ENCODE measurements around the gene HOTAIR.

HOTAIR gene

DNA sequence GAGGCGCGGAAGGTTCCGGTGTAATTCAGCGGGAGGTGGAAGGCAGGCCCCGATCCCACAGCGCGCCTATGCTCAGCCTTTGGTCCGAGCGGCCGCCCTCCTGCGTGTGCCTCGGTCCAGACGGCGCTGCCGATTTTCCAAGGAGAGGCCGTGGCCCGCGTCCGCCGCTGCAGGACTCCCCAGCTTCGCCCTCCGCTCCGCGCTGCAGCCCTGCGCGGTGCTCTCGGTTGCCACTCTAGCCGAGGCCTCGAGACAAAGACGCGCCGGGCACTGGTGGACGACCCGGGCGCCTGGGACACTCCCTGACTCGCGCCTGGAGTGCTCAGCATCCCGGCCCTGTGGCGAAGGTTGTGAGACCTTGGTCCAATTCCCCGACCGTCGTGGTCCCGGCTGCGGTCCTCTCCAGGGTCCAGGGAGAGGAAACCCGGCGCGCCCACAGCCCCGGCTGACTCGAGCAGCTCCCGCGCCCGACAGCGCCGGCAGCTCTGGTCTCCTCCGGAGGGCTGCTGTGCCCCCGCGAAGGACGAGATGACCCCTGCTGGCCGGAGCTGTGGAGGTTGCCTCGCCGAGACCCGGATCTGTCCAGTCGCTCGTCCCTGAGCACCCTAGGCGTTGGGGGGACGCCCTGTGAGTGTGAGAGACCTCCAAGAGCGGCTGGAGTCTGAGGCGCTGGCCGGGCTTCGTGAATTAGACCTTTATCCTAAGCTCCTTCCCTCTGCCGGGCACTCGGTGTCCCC is 13.6 kb downstream of the HOTAIR start:
- DNase-seq (ENCODE audit: low read depth in 2 of 3, low spot score in 2 of 3), result no peak

DNA sequence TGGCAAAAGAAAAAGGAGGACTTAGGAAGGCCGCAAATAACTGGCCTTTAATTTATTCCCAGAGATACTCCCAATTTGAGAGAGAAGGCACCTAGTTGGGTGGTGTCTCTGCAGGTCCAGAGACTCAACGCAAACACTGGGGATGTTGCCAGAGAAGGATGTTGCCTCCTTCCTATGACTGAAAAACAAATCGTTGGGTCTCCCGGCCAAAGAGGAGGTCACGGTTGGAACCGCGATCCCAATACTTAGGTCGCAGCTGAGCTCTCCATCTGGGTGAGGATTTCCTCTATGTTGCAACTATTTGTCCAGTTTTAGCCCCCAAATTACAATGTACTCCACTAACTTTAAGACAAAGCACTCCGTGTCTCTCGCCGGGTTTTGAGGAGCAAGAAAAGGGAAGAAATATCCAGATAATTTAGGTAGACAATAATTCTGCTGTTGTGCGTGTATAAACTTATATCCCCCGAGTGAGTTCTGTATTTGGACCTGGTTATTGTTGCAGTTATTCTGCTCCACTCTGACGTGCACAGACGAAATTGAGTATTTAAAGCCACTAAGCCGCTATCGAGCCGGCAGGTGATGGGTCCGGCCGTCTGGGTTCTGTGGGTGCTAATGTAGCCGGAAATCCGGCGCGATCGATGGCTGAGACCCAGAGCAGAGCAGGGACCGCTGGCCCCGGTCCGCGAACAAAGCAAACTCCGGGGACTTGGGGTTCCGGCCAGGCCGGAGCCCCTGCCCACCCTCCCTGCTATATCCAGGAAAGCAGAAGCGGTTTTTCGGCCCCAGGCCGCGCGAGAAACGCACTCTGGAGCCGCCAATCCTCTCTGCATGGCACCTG is 14.3 kb downstream of the HOTAIR start:
- DNase-seq (ENCODE audit: low read depth in 2 of 3, low spot score in 2 of 3), result no peak

DNA sequence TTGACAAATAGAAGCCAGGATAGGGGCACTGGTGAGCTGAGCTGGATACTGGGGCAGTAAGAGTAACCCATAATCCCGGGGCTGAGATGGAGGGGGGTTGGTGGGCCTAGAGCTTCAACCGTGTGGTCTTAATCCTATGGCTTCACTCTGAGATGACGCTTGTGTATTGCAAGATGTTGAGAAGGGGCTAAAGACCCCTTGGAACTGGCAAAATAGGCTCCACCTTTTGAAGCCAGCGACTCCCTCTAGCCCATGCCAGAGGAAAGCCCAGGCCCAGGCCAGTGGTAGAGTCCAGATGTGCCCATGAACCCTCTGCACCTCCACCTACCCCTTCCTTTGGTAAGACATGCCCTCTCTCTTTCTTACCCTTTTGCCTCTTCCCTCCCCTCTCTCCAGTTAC is 15.4 kb downstream of the HOTAIR start:
- DNase-seq (ENCODE audit: low read depth in 2 of 3, low spot score in 2 of 3), result no peak

GRCh38 chr12:53958128-53958527 is 16.6 kb downstream of the HOTAIR start:
- DNase-seq (ENCODE audit: low read depth in 2 of 3, low spot score in 2 of 3), result no peak

GRCh38 chr12:53956914-53957536 is 17.7 kb downstream of the HOTAIR start:
- DNase-seq (ENCODE audit: low read depth in 2 of 3, low spot score in 2 of 3), result no peak

GRCh38 chr12:53956251-53956887 is 18.4 kb downstream of the HOTAIR start:
- DNase-seq (ENCODE audit: low read depth in 2 of 3, low spot score in 2 of 3), result no peak

DNA sequence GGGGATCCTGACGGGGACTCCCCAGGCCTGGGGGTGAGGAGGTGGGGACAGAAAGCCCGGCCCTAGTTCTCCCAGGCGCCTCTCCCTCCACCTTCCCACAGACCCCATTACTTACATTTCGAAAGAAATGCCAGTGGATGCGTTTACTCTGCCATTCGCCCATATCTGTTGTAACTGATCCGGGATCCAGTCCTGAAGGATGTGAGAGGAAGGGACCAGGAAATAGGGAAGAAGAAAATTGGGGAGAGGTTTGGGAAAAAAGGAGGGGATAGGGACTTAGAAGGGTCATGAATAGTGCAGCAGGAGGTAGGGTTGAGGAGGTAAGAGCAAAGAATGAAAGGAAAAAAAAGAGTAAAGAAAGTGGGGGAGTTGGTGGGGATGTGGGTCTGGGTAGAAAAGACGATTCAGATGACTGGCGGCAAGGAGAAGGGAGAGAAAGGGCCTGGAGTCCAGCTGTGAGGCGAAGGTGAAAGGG is 18.9 kb downstream of the HOTAIR start:
- DNase-seq (ENCODE audit: low read depth in 2 of 3, low spot score in 2 of 3), result no peak

DNA sequence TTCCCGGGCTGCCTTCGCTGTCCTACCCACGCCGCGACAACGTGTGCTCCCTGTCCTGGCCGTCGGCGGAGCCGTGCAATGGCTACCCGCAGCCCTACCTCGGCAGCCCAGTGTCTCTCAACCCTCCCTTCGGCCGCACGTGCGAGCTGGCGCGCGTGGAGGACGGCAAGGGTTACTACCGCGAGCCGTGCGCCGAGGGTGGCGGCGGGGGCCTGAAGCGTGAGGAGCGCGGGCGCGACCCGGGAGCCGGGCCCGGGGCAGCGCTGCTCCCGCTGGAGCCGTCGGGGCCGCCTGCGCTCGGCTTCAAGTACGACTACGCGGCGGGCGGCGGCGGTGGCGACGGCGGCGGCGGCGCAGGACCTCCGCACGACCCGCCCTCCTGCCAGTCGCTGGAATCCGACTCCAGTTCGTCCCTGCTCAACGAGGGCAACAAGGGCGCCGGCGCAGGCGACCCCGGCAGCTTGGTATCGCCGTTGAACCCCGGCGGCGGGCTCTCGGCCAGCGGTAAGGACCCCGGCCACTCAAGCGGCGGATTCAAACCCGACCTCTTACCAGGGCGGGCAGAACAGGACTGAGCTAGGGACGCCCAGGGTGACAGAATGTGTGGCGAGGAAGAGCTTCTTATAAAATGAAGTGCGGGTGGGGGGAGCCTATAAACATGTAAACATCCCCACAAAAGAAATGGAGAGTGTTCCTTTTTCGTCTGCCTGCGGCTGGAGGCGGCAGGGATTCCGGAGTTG is 19.5 kb downstream of the HOTAIR start:
- DNase-seq (ENCODE audit: low read depth in 2 of 3, low spot score in 2 of 3), result no peak

GRCh38 chr12:53954694-53955035 is 20.1 kb downstream of the HOTAIR start, which contains the start of gene HOXC12:
HOXC12 (plus strand) TSS chr12:53954903; CDS start chr12:53954930, 27 bp downstream.
- DNase-seq (ENCODE audit: low read depth in 2 of 3, low spot score in 2 of 3), result no peak

DNA sequence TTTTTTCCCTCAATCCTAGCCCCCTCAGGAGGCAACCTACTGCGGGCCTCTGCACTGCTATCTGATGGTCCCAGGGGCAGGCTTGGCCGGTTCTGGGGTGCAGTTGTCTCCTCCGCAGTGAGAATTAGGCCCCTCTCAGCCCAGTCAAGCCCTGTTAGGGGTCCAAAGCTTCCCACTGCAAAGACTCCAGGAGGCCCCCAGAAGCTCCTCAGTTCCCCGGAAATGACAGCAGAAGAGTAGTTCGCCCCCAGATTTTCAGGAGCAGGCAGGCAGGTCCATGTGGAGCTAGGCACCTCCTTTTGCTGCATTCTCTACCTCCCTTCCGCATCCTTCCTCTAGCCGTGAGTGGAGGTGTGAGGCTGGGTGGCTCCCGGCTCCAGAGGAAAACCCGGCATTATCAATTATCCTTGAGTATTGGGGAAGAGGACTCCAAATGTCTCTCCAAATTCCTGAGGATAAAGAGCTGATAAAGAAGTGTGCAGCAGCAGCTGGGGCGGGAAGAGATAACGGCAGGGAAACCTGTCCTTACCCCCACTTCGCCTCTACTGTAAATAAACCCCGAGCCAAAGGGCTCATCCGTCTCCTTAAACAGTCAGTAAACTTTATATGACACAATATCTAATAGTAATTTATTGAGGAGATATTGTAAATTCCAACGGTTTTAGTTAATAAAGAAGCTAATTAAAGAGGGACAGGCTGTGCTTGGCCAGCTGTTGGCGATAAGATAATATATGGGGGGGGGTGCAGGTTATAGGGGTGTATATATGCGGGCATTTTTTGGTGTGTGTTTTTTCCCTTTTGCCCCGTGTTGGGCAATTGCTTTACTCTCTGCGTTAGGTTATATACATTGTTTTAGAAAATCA is 20.7 kb downstream of the HOTAIR start:
- no peak for DNase-seq (ENCODE audit: low read depth in 2 of 3, low spot score in 2 of 3)

- no peak for DNase-seq (ENCODE audit: low read depth in 2 of 3, low spot score in 2 of 3)
These were observed 21.7 kb downstream of the HOTAIR start for GRCh38 chr12:53952871-53953734.

GRCh38 chr12:53952335-53952694 is 22.4 kb downstream of the HOTAIR start:
- no peak for DNase-seq (ENCODE audit: low read depth in 2 of 3, low spot score in 2 of 3)

DNA sequence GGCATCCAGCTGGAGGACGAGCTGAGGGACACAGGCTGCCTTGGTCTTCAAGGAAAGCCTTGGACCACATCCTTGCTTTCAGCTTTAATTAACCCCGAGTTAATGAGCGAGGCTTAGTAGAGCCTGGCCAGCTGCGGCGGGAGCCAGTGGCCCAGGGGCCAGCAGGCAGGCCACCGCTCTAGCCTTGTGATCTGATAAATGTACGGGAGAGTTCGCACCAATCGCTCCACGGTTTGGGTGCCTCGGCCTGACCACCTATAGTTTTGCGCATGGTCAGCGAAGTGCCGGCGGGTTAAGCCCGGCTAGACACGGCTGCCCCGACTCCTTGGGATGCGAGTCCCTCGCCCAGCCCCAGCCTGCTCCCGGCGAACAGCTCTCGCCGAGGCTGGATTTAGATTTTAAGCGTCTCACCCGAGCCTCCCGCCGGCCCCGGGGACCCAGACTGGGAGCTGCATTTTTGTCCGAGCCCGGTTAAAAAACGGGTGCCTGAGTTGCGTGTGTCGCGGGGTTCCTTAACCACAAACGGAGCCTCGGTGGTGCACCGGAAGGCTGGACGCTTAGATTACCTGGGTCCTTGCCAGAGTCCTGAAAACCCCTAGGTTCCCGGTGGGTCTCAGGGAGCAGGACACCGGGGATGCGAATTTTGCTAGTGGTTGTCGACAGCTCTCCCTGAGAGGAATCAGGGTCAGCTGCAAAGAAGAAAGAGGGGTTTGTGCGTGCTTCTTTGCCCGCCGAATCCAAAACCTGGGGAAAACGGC is 23.0 kb downstream of the HOTAIR start:
- no peak for DNase-seq (ENCODE audit: low read depth in 2 of 3, low spot score in 2 of 3)

DNA sequence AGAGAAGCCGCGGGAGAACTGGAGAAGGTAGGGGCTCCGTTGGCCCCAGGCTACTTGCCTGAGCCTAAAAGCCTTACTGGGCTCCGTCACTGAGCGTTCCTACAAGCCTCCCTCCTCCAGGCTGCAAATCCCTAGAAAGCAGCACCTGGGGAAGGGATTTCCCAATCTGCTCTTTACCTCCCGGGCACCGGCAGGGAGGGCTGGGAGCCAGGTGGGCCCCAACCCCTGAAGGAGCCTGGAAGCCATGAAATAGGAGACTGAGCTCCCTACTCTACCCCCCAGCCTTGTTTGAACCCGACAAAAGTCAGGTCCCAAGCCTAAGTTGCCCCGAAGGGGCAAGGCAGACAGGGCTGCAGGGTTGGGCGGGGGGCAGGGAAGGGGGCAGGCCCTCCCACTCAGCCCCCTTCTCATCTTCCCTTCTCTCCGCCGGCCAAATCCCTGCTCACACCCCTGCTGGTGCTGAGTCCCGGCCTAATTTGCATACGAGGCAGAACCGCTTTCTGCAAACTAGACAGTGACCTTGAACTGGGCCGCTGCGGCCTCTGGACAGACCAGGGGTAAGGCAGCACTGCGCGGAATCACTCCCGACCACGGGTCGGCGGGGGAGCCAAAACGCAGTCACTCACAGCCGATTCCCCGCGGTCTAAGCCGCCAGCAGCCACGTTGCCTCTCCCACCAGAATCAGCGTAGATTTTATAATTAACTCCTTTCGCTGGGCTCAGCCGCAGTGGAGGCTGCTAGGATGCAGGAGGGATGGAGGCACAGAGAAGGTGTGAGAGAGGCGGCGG is 23.8 kb downstream of the HOTAIR start:
- no peak for DNase-seq (ENCODE audit: low read depth in 2 of 3, low spot score in 2 of 3)

GRCh38 chr12:53950437-53950773 is 24.3 kb downstream of the HOTAIR start:
- DNase-seq (ENCODE audit: low read depth in 2 of 3, low spot score in 2 of 3), result no peak

DNA sequence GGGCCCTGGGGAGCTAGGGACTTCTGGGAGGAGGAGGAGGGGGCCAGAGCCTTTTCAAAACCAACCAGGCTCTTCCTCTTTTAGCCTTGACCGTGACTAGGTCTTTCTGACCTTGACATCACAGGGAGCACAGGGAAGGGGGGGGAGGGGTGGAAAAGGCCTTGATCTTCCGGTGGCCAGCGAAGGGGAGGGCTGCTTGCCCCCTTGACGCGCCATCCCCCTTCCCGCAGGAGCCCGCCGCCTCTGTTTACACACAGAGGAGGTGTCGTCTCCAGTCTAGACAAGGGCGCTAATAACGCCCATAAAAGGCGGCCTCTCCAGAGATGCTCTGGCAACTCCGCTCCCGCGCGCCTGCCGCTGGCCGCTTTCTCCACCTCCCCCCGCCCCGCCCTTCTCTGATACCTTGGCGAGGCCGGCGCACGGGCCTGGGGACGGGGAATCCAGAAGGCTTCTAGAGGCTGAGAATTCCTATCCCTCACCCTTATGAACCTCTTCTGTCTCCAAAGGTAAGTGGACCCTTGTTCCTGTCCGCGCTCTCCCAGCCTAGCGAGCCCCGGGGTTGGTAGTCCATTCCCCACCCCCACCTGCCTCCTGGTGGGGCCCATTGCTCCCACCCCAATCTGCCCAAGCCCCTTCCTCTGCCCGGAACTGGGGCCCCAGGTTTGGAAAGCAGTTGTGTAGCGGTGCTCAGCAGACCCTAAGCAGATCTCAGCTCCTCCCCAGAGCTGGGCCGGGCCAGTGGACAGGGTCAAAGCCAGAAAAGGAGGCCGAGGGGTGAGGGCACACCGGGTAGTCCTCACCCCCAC is 24.9 kb downstream of the HOTAIR start:
- no peak for DNase-seq (ENCODE audit: low read depth in 2 of 3, low spot score in 2 of 3)
